Thyroid gland (tissue), 4 donors: ENCODE results near the gene CHMP2A. TPM values are rescaled to one million over a fixed set of nuclear protein-coding genes. Genes with fewer than 3 reads are reported as not detected.

ENCODE experiments used
- DNase-seq, 2 donors: peaks; one replicate each; pipeline ENCODE4 v3.0.0-alpha.2; 2019
- H3K27ac ChIP-seq, 3 donors: fragments of 200-600 bp; sonication (generic); 1 replicate in 2 of 3; 2 replicates in 1 of 3; pipeline ENCODE4 v1.5.1; 2016 to 2019; ENCODE audit warnings: mild to moderate bottlenecking in 1 of 3, moderate library complexity in 1 of 3
- H3K27me3 ChIP-seq: fragments of 200-600 bp; sonication (generic); one replicate; pipeline ENCODE4 v1.5.1; 2019
- H3K36me3 ChIP-seq, 2 donors: fragments of 200-600 bp; sonication (generic); one replicate each; pipeline ENCODE4 v1.5.1; 2016 to 2019
- H3K4me1 ChIP-seq, 2 donors: fragments of 200-600 bp; sonication (generic); one replicate each; pipeline ENCODE4 v1.5.1; 2017 to 2019
- H3K4me3 ChIP-seq, 3 donors: fragments of 200-600 bp; sonication (generic); replicated peaks in 1 of 3; 1 replicate in 2 of 3; 2 replicates in 1 of 3; pipeline ENCODE4 v1.5.1; 2016; ENCODE audit warnings: mild to moderate bottlenecking in 1 of 3
- H3K9me3 ChIP-seq: fragments of 200-600 bp; sonication (generic); one replicate; pipeline ENCODE4 v1.5.1; 2017
- CTCF ChIP-seq, 6 experiments: fragments of 200-600 bp in 3 of 6; fragments of 450-650 bp in 3 of 6; sonication (generic) in 3 of 6; IDR thresholded peaks; one replicate each; pipeline ENCODE4 v1.5.1; 2016 to 2019; ENCODE audit warnings: antibody characterized with exemption in 6 of 6, mild to moderate bottlenecking in 2 of 6, inconsistent platforms in 1 of 6, moderate library complexity in 1 of 6
- POLR2A ChIP-seq, 2 donors: fragments of 450-650 bp; IDR thresholded peaks; one replicate each; pipeline ENCODE4 v1.6.1; 2017; ENCODE audit warnings: antibody characterized with exemption in 2 of 2, mild to moderate bottlenecking in 2 of 2, moderate library complexity in 1 of 2
- WGBS, 2 donors: methylation state at CpG; one replicate each; pipeline ENCODE4 v1.1.5; 2017; 5-methylcytosine and 5-hydroxymethylcytosine counted together
- intact Hi-C: fragments of 100-400 bp; cut with DNase I; formaldehyde crosslinking; loops from one replicate; pipeline ENCODE4 v1.15.1; 2023
- total RNA-seq, 4 donors: library from RNA; depleted of rRNA; stranded (reverse); fragments of >200 nt; gene quantifications; one replicate each; pipeline ENCODE4 v1.2.3, GENCODE V29; 2016

Gene CHMP2A
- total RNA-seq, 4 donors from 2014 or later: 123 to 155 (median 148) TPM

- WGBS, 2 donors: 58 to 61% methylated on average over 10 of the region's 10 CpGs
Measured at GRCh38 chr19:58556622-58557220, 1.8 kb upstream of the CHMP2A start.

GRCh38 chr19:58555920-58556621, 1.2 kb upstream of the CHMP2A start:
- peaks cover 33 to 44% of the 10 kb centered on the region in 2 donors for H3K4me1 ChIP-seq
- DNase-seq: no peak
- H3K27me3 ChIP-seq: no peaks in the 10 kb centered on the region
- H3K36me3 ChIP-seq: peaks cover 25 to 34% of the 10 kb centered on the region in 2 donors
- WGBS, 2 donors: 88 to 90% methylated on average over 8 to 16 of the region's 16 CpGs
- H3K9me3 ChIP-seq: no peaks in the 10 kb centered on the region
- intact Hi-C loops: no loop called here
- no peak overlapping the region for H3K4me3 ChIP-seq
- no peak for TF ChIP-seq CTCF (IDR thresholded peaks at IDR 0.05)
- no peak for TF ChIP-seq POLR2A (IDR thresholded peaks at IDR 0.05)
- peak overlapping the region in 1 of 3 donors; percentile 88 for H3K27ac ChIP-seq

More at GRCh38 chr19:58556622-58557220, 1.8 kb upstream of the CHMP2A start:
- peak overlapping the region in 1 of 3 donors; percentile 90 for H3K4me3 ChIP-seq
- H3K27me3 ChIP-seq: no peaks in the 10 kb centered on the region
- H3K27ac ChIP-seq: peak overlapping the region in 2 of 3 donors; percentile 98 to 100
- no peak for DNase-seq
- intact Hi-C loops: no loop called here
- H3K36me3 ChIP-seq: peaks cover 20 to 27% of the 10 kb centered on the region in 2 donors
- no peaks in the 10 kb centered on the region for H3K9me3 ChIP-seq
- TF ChIP-seq CTCF (IDR thresholded peaks at IDR 0.05): no peak
- no peak for TF ChIP-seq POLR2A (IDR thresholded peaks at IDR 0.05)
- H3K4me1 ChIP-seq: peaks cover 33 to 50% of the 10 kb centered on the region in 2 donors

GRCh38 chr19:58555369-58555885, 522 bp upstream of the CHMP2A start:
- no peak for TF ChIP-seq CTCF (IDR thresholded peaks at IDR 0.05)
- no peak for TF ChIP-seq POLR2A (IDR thresholded peaks at IDR 0.05)
- H3K27ac ChIP-seq: peak overlapping the region; percentile 56 to 89 (median 88)
- intact Hi-C loops: no loop called here
- WGBS, 2 donors: 57% methylated on average over 4 of the region's 4 CpGs
- no peaks in the 10 kb centered on the region for H3K27me3 ChIP-seq
- peaks cover 31 to 40% of the 10 kb centered on the region in 2 donors for H3K36me3 ChIP-seq
- peak overlapping the region in 1 of 3 donors; percentile 72 for H3K4me3 ChIP-seq
- peak in 1 of 2 donors; percentile 22 for DNase-seq
- peaks cover 33 to 44% of the 10 kb centered on the region in 2 donors for H3K4me1 ChIP-seq
- no peaks in the 10 kb centered on the region for H3K9me3 ChIP-seq

- no peak for DNase-seq
- 43 to 47% methylated on average over 18 of the region's 18 CpGs for WGBS, 2 donors
- Histone ChIP-seq H3K27me3 (no peaks in the 10 kb centered on the region), H3K4me3 (peak overlapping the region; percentile 60 to 92 (median 72)), H3K27ac (peak overlapping the region; percentile 56 to 89 (median 88)), H3K9me3 (no peaks in the 10 kb centered on the region), H3K36me3 (peaks cover 46 to 55% of the 10 kb centered on the region in 2 donors), H3K4me1 (peaks cover 26 to 35% of the 10 kb centered on the region in 2 donors)
- intact Hi-C loops: no loop called here
- no peak for TF ChIP-seq CTCF (IDR thresholded peaks at IDR 0.05)
- no peak for TF ChIP-seq POLR2A (IDR thresholded peaks at IDR 0.05)
Measured at GRCh38 chr19:58553799-58554493, 959 bp downstream of the CHMP2A start.
